GM23248 (cell line): ENCODE results near the gene DECR2.

Experiments used
- EZH2 ChIP-seq: fragments of 200-600 bp; sonication (generic); IDR thresholded peaks from 2 replicates; pipeline ENCODE4 v1.6.1; 2018; ENCODE audit warnings: antibody characterized with exemption, mild to moderate bottlenecking; ENCODE audit not compliant: insufficient read depth, poor library complexity, severe bottlenecking
- EZH2phosphoT487 ChIP-seq: fragments of 200-600 bp; sonication (generic); IDR thresholded peaks from 2 replicates; pipeline ENCODE4 v1.6.1; 2018; ENCODE audit warnings: antibody characterized with exemption, moderate library complexity, mild to moderate bottlenecking, low read depth; ENCODE audit not compliant: insufficient read depth

- TF ChIP-seq EZH2, result no peak
- no peak for TF ChIP-seq EZH2phosphoT487
These were observed 20.5 kb upstream of the DECR2 start for GRCh38 chr16:381012-381788.
